Activated T-cell treated with anti-CD3 and anti-CD28 coated beads, Interleukin-2, amount 50 U/mL, for 72 hours (primary cell): ENCODE data around the gene FAM131B. TPM values are rescaled to one million over a fixed set of nuclear protein-coding genes. Genes with fewer than 3 reads are reported as not detected.

ENCODE experiments used
- ATAC-seq, 2 donors: fragments of 150-1000 bp; cut with Tn5 transposase; replicated peaks in 1 of 2; 2 replicates each; pipeline ENCODE4 v1.10.0; 2021; ENCODE audit warnings: moderate library complexity in 2 of 2, mild to moderate bottlenecking in 1 of 2
- DNase-seq, 2 donors: peaks; one replicate each; pipeline ENCODE4 v3.0.0; 2021 to 2022; ENCODE audit warnings: mixed read lengths in 1 of 2
- H3K27ac Mint-ChIP-seq: one replicate; pipeline ENCODE4 v1.8.0; 2022; ENCODE audit warnings: mild to moderate bottlenecking, moderate library complexity, mixed read lengths
- H3K27me3 Mint-ChIP-seq: one replicate; pipeline ENCODE4 v1.8.0; 2022; ENCODE audit warnings: low read depth, mixed read lengths
- H3K36me3 Mint-ChIP-seq, 2 donors: one replicate each; pipeline ENCODE4 v1.8.0; 2022; ENCODE audit warnings: mixed read lengths in 2 of 2, mild to moderate bottlenecking in 1 of 2; ENCODE audit not compliant: insufficient read depth in 2 of 2
- H3K4me1 Mint-ChIP-seq: one replicate; pipeline ENCODE4 v1.8.0; 2022; ENCODE audit warnings: low read depth, mixed read lengths
- H3K4me3 Mint-ChIP-seq, 2 donors: one replicate each; pipeline ENCODE4 v1.8.0; 2022; ENCODE audit warnings: mild to moderate bottlenecking in 2 of 2, mixed read lengths in 2 of 2, moderate library complexity in 2 of 2
- H3K9me3 Mint-ChIP-seq, 2 donors: one replicate each; pipeline ENCODE4 v1.8.0; 2022; ENCODE audit warnings: mixed read lengths in 2 of 2
- total RNA-seq, 2 donors: library from RNA; stranded (reverse); gene quantifications; one replicate each; pipeline ENCODE4 v1.2.3, GENCODE V29; 2022

FAM131B gene
- total RNA-seq, 2 donors from 2014 or later = 3.1 TPM

DNA sequence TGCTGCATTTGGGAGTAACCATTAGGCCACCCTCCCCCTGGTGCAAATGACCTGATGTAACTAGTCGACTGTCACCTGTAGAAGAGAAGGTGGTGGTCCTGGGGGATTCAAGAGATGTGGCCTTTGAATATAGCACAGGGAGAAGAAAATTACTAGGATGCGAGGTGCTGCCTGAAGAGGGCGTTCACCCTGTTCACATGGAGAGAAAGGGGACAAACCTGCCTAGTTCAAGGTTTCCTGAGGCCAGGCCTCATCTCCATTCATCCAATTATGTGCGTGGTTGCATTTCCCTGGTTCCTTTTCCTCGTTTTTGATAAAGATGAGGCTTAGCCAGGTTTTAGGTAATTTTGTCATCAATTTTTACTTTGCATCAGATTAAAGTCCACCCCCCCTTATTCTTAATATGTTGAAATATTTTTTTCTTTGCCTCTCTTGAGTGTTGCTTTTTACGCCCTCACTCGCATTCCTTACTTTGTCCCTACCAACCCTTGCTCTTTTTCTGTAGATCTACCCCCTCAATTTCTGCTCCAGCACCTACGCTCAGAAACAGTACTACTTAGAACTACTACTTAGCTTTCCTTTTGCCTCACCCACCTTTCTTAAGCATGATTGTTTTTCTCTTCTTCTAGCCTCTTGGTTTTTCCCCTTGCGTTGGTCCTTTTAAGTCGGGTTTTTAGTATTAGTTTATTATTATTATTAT, 32.9 kb downstream of the FAM131B start:
- Mint-ChIP-seq H3K4me1 (peaks cover 5% of the 10 kb centered on the region), H3K9me3 (no peaks in the 10 kb centered on the region), H3K36me3 (no peaks in the 10 kb centered on the region), H3K27ac (no peak overlapping the region), H3K4me3 (no peak overlapping the region), H3K27me3 (no peaks in the 10 kb centered on the region)
- DNase-seq (no peak), ATAC-seq (no peak)

DNA sequence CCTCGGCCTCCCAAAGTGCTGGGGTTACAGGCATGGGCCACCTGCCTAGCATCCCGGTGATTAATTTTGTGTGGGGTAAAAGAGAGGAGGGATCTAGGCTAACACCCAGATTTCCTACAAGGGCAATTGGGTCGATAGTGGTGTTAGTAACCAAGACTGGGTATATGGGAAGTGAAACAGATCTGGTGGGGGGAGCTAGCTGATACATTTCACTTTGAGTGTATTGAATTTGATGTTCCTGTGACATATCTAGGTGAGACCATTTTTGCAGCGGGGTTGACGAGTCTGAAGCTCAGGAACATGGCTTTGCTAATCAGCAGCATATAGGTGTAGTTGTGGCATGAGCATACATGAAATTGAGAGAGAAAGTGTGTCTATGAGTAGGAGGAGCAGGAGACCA, 34.6 kb downstream of the FAM131B start:
- H3K4me1 Mint-ChIP-seq = peaks cover 5% of the 10 kb centered on the region
- ATAC-seq = no peak
- no peaks in the 10 kb centered on the region for H3K36me3 Mint-ChIP-seq
- H3K27me3 Mint-ChIP-seq = no peaks in the 10 kb centered on the region
- H3K9me3 Mint-ChIP-seq = no peaks in the 10 kb centered on the region
- H3K4me3 Mint-ChIP-seq = no peak overlapping the region
- no peak overlapping the region for H3K27ac Mint-ChIP-seq
- no peak for DNase-seq

DNA sequence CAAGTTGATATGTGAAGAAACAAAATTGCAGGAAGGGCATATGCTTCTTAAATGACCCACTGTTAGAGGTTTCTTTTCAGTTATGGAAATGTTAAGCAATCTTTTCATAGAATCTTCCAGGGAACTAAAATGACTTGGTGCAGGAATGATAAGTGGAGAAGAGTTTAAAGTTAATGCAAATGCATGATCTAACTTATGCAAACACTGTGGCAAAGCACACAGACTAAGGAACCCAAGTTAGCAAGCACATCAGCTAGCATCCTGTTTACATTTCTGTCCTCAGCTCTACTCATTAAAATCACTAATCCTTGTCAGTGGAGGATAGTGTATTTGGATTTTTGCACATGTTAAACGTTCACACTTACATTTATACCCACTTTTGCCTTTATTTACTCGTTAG, 37.3 kb downstream of the FAM131B start:
- Mint-ChIP-seq H3K36me3 (no peaks in the 10 kb centered on the region), H3K4me1 (peaks cover 5% of the 10 kb centered on the region)
- ATAC-seq = no peak

DNA sequence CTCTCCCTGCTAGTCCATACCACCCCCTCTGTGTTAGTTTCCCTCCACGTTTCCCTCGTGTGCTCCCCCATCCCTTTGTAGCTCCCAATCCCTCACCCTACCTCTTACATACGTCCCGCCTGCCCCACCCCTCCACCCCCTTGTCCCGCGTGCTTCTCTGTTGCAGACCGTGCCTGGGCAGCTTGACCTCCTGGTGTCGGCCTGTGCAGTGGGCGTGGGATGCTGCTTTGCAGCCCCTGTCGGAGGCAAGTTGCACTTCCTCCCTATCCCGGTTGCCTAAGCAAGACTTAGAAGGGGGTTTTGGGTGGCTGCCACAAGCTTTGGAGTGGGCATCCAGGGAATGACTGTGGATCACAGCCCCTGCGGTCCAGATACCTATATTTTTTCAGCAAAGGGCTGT, 38.9 kb downstream of the FAM131B start:
- no peaks in the 10 kb centered on the region for H3K36me3 Mint-ChIP-seq
- peaks cover 5% of the 10 kb centered on the region for H3K4me1 Mint-ChIP-seq
- no peaks in the 10 kb centered on the region for H3K27me3 Mint-ChIP-seq
- H3K27ac Mint-ChIP-seq = no peak overlapping the region
- no peak overlapping the region for H3K4me3 Mint-ChIP-seq
- ATAC-seq = no peak
- H3K9me3 Mint-ChIP-seq = no peaks in the 10 kb centered on the region
- no peak for DNase-seq

More for the DNA sequence above, 37.3 kb downstream of the FAM131B start:
- Mint-ChIP-seq H3K27ac (no peak overlapping the region), H3K27me3 (no peaks in the 10 kb centered on the region), H3K4me3 (no peak overlapping the region), H3K9me3 (no peaks in the 10 kb centered on the region)
- no peak for DNase-seq

DNA sequence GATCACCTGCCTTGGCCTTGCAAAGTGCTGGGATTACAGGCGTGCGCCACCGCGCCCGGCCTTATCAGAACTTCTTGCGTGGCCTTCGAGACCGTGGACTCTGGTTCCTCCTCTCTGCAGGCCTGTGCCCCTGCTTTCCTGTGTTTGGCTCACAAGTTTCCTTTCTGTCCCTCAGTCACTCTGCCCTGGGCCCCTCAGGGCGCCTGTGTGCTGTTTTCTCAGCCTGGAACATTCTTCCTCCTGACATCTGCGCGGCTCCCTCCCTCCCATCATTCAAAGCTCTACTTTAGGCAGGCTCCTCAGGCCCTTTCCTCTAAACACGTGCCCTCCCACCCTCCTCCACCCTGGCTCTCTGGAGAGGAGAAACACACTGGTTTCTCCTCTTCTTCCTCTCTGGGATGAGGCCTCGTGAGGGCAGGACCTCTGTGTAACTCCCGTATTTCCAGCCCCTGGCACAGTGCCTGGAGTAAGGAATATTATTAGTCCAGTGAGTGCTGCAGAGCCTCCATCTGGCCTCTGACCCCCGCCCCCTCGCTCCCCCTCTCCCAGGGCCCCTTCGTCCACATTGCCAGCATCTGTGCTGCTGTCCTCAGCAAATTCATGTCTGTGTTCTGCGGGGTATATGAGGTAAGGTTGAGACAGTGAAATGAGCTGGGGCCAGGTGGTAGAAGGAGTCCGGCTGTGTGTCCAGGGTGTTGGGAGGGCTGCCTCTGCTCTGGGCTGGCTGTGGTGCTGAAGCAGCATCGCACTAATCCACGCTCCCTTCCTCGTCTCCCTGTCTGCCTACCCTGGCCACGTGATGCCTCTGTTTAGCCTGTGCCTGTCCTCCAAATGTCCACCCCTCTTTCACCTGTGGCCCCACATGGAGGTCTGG, 39.5 kb downstream of the FAM131B start:
- no peak overlapping the region for H3K4me3 Mint-ChIP-seq

DNA sequence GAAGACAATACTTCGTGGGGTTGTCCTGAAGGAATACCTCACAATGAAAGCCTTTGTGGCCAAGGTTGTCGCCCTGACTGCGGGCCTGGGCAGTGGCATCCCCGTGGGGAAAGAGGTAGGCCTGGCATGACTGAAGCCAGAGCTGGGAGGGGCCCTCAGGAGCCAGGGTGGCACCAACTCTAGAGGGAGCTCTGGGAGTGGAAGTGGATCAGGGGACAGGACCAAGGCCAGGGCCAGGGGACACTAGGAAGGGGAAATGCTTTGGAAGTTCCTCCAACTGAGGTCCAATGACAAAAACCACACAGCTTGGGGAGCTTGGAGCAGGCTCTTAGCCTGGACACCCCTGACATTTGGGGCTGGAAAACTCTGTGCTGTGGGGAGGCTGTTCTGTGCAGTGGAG, 40.8 kb downstream of the FAM131B start:
- no peaks in the 10 kb centered on the region for H3K27me3 Mint-ChIP-seq
- DNase-seq (no peak), ATAC-seq (no peak)

More for the DNA sequence above, 39.5 kb downstream of the FAM131B start:
- Mint-ChIP-seq H3K9me3 (no peaks in the 10 kb centered on the region), H3K27me3 (no peaks in the 10 kb centered on the region), H3K4me1 (peaks cover 5% of the 10 kb centered on the region), H3K36me3 (no peaks in the 10 kb centered on the region), H3K27ac (no peak overlapping the region)
- no peak for ATAC-seq
- DNase-seq = no peak

DNA sequence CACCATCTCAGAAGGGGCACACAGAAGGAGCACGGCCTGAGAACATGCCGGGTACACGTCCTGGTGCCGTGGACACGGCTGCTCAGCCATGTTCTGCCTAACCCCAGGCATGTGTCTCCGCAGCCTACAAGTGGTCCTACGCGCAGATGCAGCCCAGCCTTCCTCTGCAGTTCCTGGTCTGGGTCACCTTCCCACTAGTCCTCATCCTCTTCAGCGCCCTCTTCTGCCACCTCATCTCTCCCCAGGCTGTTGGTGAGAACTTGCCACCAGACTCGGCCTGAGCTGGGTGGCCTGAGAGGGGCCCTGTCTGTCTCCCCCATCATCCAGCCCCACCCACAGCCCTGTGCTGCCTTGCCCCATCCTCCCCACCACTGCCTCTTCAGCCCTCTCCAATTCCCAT, 41.3 kb downstream of the FAM131B start:
- peaks cover 5% of the 10 kb centered on the region for H3K4me1 Mint-ChIP-seq
- no peaks in the 10 kb centered on the region for H3K36me3 Mint-ChIP-seq
- H3K27ac Mint-ChIP-seq = no peak overlapping the region
- H3K9me3 Mint-ChIP-seq = no peaks in the 10 kb centered on the region
- no peaks in the 10 kb centered on the region for H3K27me3 Mint-ChIP-seq
- DNase-seq = no peak
- ATAC-seq = peak in 1 of 2 donors; percentile 9
- no peak overlapping the region for H3K4me3 Mint-ChIP-seq

More for the DNA sequence above, 40.8 kb downstream of the FAM131B start:
- Mint-ChIP-seq H3K4me1 (peaks cover 5% of the 10 kb centered on the region), H3K4me3 (no peak overlapping the region), H3K9me3 (no peaks in the 10 kb centered on the region), H3K36me3 (no peaks in the 10 kb centered on the region), H3K27ac (no peak overlapping the region)

DNA sequence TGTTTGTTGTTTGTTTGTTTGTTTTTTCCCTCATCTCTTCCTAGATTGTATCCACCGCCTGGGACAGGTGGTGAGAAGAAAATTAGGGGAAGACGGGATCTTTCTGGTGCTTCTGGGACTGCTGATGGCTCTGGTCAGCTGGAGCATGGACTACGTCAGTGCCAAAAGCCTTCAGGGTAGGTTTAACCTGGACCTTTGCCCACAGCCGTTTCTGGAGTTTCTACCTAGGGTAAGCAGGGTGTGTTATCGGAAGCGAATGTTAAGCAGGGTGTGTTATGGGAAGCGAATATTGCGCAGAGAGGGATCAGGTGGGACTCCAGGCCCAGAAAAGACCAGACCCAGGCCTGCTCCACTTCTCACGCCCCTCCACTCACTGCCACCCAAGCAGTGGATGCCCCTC, 41.9 kb downstream of the FAM131B start:
- Mint-ChIP-seq H3K4me3 (no peak overlapping the region), H3K9me3 (no peaks in the 10 kb centered on the region), H3K27ac (peak overlapping the region; percentile 18), H3K36me3 (no peaks in the 10 kb centered on the region), H3K27me3 (no peaks in the 10 kb centered on the region), H3K4me1 (peaks cover 5% of the 10 kb centered on the region)
- no peak for DNase-seq
- no peak for ATAC-seq

DNA sequence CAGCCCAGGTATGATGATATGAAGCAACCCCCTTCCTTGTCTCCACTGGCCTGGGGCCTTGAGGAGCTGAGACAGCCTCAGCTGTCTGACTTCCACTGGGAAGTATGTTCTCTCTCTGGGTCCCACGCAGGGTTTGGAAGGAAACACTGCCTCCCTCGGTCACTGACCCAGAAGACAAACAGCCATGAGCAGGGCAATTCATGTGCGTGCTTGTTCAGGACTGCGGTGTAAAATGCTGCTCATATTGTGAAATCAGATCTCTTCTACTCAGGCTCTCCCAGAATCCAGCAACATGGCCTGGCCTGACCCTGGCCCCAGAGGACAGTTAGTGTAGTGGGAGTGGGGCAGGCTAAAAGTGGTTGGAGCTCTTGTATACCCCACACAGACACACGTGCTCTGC, 43.9 kb downstream of the FAM131B start:
- Mint-ChIP-seq H3K27ac (no peak overlapping the region), H3K36me3 (no peaks in the 10 kb centered on the region), H3K4me1 (peaks cover 13% of the 10 kb centered on the region), H3K27me3 (no peaks in the 10 kb centered on the region), H3K4me3 (no peak overlapping the region), H3K9me3 (no peaks in the 10 kb centered on the region)
- ATAC-seq (no peak), DNase-seq (no peak)

DNA sequence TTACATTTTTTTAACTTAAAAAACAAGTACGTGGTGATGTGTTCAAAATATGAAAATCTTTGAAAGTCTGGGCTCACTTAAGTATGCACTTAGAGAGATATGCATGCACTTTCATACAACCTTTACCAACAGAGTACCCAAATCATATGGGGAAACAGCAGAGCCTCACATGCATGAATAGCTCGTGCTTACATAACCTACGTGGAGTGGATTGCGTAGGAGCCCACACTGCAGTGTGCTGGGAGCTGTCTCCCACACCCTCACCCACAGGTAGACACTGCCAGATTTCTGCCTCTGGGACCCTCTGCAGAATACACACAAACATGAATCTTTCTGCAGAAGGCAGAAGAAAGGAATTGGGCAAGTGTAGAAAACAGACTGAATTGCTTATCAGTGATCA, 46.0 kb downstream of the FAM131B start:
- Mint-ChIP-seq H3K9me3 (no peaks in the 10 kb centered on the region), H3K4me1 (peaks cover 19% of the 10 kb centered on the region), H3K36me3 (no peaks in the 10 kb centered on the region), H3K4me3 (no peak overlapping the region), H3K27me3 (no peaks in the 10 kb centered on the region), H3K27ac (no peak overlapping the region)
- no peak for DNase-seq
- ATAC-seq = no peak

DNA sequence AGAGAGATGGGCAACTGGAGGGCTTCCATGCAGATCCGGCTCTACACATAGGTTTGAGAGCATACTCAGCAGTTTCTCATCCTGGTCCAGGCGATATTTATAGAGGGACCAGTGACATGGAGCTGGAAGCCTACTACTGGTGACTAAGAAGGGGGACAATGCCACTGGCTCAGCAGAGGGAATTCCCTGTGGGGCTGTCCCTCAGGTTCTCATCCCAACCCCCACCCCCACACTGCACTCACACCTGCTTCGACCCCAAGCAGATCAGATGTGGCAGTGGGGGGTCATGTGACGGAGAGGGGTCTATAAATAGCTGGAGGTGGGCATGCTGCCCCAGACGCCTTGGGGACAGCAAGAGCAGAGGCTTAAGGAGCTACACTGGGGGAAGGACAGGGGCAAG, 46.7 kb downstream of the FAM131B start, which contains the start of gene CLCN1:
CLCN1 (plus strand) TSS at position 336 of the 400 bp plus-strand sequence. CDS start 102 bp downstream, outside the sequence.
- no peak for ATAC-seq
- Mint-ChIP-seq H3K27ac (no peak within 1 kb of the TSS), H3K4me3 (no peak within 1 kb of the TSS), H3K4me1 (peaks cover 24% of the 10 kb centered on the region), H3K36me3 (no peaks in the 10 kb centered on the region), H3K27me3 (no peaks in the 10 kb centered on the region), H3K9me3 (no peaks in the 10 kb centered on the region)
- no peak for DNase-seq

DNA sequence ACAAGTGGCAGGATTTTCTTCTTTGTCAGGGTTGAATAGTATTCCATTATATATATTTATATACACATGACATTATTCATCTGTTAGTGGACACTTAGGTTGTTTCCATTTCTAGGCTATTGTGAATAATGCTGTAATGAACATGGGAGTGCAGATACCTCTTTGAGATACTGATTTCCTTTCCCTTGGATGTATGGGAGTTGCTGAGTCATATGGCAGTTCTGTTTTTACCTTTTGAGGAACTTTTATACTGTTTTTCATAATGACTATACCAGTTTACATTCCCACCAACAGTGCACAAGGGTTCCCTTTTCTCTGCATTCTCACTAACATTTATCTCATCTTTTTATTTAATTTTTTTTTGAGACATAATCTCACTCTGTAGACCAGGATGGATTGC, 48.4 kb downstream of the FAM131B start:
- Mint-ChIP-seq H3K36me3 (peaks cover 5% of the 10 kb centered on the region in 2 donors), H3K4me1 (peaks cover 33% of the 10 kb centered on the region), H3K27ac (no peak overlapping the region), H3K9me3 (peaks cover 0 to 2% of the 10 kb centered on the region in 2 donors), H3K4me3 (no peak overlapping the region), H3K27me3 (no peaks in the 10 kb centered on the region)
- ATAC-seq = no peak
- DNase-seq = no peak

DNA sequence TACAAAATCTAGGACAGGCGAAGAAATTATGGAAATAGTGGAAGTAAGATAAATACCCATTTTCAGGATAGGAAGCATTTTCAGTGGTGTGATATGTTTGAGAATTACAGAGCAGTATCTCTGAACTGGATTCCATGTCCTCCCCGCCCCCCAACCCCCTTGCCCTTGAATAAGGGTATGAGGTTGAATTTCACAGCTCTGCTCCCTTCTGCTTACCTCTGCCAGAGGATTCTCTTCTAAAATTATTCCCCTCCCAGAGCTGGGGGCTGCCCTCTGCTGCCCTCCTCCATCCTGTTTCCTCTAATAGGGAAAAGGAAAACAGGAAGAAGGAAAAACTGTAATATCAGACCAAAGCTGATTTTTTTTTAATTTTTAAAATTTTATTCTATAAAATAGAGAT, 53.9 kb downstream of the FAM131B start:
- peaks cover 57% of the 10 kb centered on the region for H3K4me1 Mint-ChIP-seq
- H3K4me3 Mint-ChIP-seq = no peak overlapping the region
- no peak for ATAC-seq
- H3K27me3 Mint-ChIP-seq = no peaks in the 10 kb centered on the region
- DNase-seq = no peak
- H3K36me3 Mint-ChIP-seq = peaks cover 21 to 40% of the 10 kb centered on the region in 2 donors
- H3K27ac Mint-ChIP-seq = peak overlapping the region; percentile 9
- peaks cover 0 to 2% of the 10 kb centered on the region in 2 donors for H3K9me3 Mint-ChIP-seq
